ENCODE data around the gene IL18R1.

The IL18R1 gene

DNA sequence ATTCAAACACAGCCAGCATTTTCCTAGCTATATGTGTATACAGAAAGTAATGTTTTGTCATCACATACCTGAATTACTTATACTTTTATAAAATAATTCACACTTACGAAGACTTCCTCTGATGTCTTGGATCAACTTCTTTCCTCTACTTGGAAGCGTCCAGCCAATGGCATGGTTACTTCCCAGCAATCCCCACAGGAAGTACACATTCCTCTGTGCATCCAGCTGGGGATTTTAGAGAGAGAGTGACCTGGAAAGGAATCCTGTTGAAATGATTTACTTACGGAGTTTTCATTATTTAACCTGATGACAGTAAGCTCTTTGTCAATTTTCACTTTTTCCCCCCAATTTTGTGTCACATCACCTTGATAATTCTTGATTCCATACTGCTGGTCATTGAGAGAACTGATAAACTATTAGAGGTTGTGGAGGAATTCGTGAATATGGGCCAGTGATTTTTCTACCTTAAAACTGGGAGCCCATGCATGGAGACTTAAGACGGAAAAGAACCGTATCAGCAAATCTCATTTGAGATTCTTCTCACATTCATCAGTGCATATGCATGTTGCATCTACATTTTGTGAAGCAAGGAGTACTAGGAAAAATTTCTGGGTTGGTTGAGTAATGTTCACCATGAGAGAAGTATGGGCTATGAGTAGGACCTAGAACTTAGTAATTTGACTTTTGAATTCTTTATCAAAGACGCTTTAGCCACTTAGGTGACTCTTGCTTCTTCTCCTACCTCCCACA, 9.0 kb upstream of the IL18R1 start:
- no peak for DNase-seq

DNA sequence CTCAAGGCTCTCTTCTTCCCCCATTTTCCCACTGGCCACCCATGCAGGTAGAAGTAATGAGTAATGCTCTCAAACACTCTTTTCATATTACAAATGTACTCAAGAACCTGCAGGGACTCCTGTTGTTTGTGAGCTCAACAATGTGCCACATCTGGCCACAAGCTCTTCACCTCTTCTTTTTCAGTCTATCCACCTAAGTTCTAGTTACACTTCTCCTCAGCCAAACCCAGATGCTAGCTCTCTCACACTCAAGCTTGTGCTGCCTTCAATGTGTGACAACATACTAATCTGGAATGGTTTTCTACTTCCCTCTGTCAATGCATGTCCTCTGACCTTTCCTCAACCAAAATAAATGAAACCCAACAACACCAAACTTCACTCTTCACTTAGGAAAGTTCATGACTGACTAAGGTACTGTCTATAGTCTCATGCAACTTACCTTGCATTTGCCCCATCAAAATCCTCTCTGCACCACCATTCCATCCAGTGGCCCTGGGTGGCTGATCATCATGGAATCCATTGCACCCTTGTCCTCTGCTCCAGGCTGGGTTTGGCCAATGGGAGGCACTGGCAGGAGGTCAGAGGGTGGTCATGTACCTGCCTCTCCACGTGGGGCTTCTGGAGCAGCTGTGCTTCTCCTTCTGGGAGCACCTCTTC, 5.3 kb upstream of the IL18R1 start:
- DNase-seq, result no peak

GRCh38 chr2:102356381-102356712, 751 bp downstream of the IL18R1 start:
- DNase-seq, result no peak

DNA sequence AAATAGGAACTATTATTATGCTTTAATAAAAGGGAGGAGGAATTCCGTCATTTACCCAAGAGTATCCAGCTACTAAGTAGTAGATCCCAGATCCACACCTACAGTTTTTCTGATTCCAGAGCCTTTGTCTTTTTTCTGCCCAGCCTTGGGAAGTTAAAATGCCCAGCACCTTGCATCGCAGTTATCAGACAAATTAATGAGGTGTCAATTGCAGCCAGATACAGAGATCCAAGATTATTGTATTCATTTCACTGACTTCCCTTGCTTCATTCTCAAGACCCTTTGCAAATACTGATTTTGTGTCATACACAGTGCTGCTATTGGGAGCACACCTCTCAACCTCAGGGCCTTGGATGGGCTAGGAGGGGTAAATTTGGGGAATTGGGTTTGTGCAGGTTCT, 1.1 kb downstream of the IL18R1 start:
- no peak for DNase-seq

- DNase-seq, result no peak
Observed at GRCh38 chr2:102357937-102358336, 2.3 kb downstream of the IL18R1 start.

GRCh38 chr2:102358496-102358895, 2.9 kb downstream of the IL18R1 start:
- DNase-seq, result no peak

DNA sequence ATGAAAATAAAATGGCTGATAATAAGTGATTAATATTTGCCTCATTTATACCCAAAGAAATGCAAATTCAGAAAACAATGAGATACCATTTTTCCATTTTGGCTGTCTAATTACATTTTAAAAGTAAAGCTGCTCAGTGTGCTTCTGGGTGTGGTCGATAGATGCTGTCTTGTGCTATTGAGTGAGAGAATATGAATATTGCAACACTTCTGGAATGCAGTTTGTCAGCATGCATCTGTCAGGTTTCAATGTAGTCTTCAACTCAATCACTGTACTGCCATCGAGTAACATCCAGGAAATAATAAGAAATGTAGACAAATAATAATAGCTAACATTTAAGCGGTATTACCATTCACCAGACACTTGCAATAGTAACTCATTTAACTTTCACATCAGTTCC, 3.9 kb downstream of the IL18R1 start:
- DNase-seq, result no peak

- no peak for DNase-seq
Observed at GRCh38 chr2:102361632-102362241, 6.1 kb downstream of the IL18R1 start.

DNA sequence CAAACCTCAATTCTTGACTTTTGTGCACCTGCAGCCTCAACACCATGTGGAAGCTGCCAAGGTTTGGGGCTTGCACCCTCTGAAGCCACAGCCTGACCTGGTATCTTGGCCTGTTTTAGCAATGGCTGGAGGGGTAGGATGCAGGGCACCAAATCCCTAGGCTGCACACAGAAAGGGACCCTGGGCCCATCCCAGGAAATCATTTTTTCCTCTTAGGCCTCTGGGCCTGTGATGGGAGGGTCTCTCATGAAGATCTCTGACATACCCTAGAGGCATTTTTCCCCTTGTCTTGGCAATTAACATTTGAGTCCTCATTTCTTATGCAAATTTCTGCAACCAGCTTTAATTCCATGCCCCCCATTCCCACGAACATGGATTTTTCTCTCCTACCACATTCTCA, 10.2 kb downstream of the IL18R1 start:
- DNase-seq, result no peak

DNA sequence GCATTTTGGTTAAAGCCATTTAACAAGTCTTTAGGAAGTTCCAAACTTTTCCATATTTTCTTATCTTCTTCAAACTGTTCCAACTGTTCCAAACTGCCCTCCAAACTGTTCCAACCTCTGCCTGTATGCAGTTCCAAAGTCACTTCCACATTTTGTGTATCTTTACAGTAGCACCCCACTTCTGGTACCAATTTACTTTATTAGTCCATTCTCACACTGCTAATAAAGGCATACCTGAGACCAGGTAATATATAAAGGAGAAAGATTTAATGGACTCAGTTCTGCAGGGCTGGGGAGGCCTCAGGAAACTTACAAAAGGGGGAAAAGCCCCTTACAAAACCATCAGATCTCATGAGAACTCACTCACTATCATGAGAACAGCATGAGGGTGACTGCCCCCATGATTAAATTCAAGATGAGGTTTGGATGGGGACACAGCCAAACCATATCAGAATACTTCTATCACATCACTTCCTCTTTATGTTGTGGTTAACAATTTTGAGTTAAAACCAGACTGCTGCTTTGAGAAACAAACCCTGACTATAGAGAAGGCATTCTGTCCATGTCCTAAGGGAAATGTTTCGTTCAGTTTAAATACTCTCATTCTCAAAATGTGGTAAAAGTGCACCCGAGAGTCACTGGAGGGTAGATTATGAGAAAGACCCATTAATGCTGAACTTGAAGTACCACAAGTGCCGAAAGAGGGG, 11.0 kb downstream of the IL18R1 start:
- DNase-seq, result no peak

GRCh38 chr2:102367331-102367971, 11.9 kb downstream of the IL18R1 start:
- peak; percentile 36 for DNase-seq

DNA sequence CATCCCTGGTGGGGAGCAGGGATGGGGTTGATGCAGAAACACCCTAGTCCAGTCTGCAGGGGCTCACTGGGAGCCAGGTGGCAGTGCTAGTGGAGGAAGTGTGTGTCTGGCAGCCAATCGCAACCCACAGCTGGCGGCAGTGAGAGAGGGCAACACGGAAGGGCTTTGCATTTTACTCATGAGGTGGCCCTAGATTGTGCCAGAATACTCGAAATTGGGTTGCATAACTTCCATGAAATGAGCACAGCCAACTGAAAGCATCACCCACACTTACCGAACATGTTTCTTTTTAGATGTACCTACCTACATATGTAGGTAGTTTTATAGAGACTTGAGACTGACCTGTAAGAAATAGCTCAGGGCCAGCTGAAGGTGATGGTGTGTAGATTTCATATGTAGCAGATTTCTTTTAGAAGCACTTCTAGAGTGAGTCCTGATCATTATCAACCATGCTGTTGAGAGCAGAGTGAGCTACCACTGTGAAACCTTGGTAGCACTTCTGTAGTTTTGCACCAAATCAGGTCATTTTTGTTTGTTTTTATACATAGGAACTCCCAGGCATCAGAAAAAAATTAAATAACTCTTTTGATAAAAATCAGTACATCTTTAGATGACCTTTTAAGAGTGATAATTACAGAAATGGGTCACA, 13.0 kb downstream of the IL18R1 start:
- no peak for DNase-seq

DNA sequence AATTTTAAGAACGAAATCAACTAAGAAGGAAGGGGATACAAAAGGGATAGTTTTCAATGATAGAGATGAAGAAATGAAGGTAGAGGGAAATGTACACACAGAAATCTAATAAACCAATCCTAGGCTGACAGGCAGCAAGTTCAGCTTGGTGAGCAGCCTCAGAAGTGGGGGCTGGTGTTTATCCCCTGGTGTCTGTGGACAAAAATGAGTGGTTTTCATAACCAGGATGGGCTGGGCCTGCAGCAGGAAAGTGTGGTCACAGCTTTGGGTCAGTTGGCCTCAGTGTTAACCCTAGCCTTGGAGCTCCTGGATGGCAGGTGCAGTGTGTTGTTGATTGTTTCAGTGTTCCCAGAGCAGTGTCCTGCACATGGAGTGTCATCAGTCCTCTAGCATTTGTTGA, 14.3 kb downstream of the IL18R1 start:
- DNase-seq, result no peak

- no peak for DNase-seq
Observed at GRCh38 chr2:102376052-102376591, 20.5 kb downstream of the IL18R1 start.

- DNase-seq, result no peak
Observed at GRCh38 chr2:102383722-102384121, 28.1 kb downstream of the IL18R1 start.

- no peak for DNase-seq
Observed at GRCh38 chr2:102385522-102385921, 29.9 kb downstream of the IL18R1 start.

- no peak for DNase-seq
Observed at GRCh38 chr2:102386004-102386403, 30.4 kb downstream of the IL18R1 start.

- DNase-seq, result no peak
Observed at GRCh38 chr2:102386867-102387541, 31.4 kb downstream of the IL18R1 start.

DNA sequence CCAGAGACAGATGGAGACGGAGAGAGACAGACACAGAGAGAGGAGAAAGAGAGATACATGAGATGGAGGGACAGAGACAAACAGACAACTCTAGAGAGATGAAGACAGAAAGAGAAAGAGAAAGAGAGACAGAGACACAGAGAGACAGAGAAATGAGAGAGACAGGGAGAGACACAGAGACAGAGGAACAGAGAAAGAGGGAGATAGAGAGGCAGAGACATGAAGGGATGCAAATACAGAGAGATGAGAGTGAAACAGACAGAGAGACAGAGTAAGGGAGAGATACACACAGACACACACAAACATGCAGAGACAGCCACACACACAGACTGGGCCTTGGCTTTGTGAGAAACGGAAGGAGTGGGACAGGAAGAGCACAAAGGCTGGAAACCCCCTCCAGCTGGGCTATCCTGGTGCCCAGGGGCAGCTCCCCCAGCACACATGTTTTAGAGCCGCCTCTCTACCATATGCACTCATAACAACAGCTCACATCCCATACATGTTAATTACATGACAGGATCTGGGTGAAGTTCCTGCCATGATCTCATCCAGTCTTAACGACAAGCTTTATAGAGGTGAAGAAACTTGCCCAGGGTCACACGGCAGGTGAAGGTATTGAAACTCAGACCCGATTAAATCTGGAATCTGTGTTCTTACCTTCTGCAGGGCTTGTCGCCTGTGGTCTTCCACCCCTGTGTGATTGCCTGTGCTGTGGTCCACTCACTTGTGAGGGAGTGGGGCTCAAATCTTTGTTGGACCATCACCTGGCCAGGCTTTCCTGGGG, 32.4 kb downstream of the IL18R1 start:
- DNase-seq, result no peak

DNA sequence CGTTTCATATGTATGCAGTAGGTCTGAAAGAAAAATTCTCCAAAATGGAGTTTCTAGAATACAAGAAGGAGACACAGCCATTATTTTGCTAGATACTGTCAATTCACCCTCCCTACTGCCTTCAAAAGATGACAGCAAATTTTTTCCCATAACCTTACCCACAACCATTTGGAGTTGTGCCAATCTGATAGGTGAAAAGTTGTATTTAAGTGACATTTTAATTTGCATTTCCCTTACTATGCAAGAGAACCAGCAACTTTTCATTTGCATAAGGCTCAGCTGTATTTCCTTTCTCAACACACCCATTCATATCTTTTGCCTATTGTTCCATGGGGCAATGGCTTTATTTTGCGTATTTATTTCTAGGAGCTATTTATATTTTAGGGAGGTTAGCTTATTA, 36.0 kb downstream of the IL18R1 start:
- DNase-seq, result no peak

- no peak for DNase-seq
Observed at GRCh38 chr2:102392096-102392495, 36.5 kb downstream of the IL18R1 start.

Measured in activated CD4-positive, alpha-beta T cell treated with anti-CD3 and anti-CD28 coated beads for 48 hours (primary cell).